Spinal cord (tissue), 10 donors: ENCODE data around the gene TRPV4. TPM values are rescaled to one million over a fixed set of nuclear protein-coding genes. Genes with fewer than 3 reads are reported as not detected.

Experiments
- DNase-seq, 6 donors: peaks; one replicate each; pipeline versions ENCODE4 v3.0.0 to v3.0.0-alpha.2; 2013 to 2015; ENCODE audit warnings: low spot score in 6 of 6, low read depth in 4 of 6
- H3K27ac ChIP-seq: one replicate; pipeline ENCODE4 v1.5.1; 2013; ENCODE audit warnings: low read depth, low read length, control low read depth
- H3K27me3 ChIP-seq: one replicate; pipeline ENCODE4 v1.6.1; 2013; ENCODE audit warnings: low read length; ENCODE audit not compliant: control insufficient read depth, insufficient read depth
- H3K36me3 ChIP-seq: one replicate; pipeline ENCODE4 v1.6.1; 2013; ENCODE audit warnings: low read length; ENCODE audit not compliant: control insufficient read depth, insufficient read depth
- H3K4me1 ChIP-seq: one replicate; pipeline ENCODE4 v1.6.1; 2013; ENCODE audit warnings: low read length; ENCODE audit not compliant: control insufficient read depth, insufficient read depth
- H3K4me3 ChIP-seq: one replicate; pipeline ENCODE4 v1.5.1; 2013; ENCODE audit warnings: low read depth, low read length, control low read depth
- H3K9me3 ChIP-seq: one replicate; pipeline ENCODE4 v1.6.1; 2013; ENCODE audit warnings: low read length; ENCODE audit not compliant: control insufficient read depth, insufficient read depth
- WGBS: methylation state at CpG from one replicate; pipeline ENCODE4 v1.1.5; 2013; ENCODE audit warnings: missing lambda C conversion rate; ENCODE audit not compliant: insufficient coverage; 5-methylcytosine and 5-hydroxymethylcytosine counted together
- polyA plus RNA-seq, 2 donors: library from polyadenylated mRNA; unstranded; fragments of 120-200 nt; gene quantifications; one replicate each; pipeline ENCODE4 v1.2.1, GENCODE V29; 2013; ENCODE audit not compliant: insufficient read length in 2 of 2
- small RNA-seq: library from RNA; depleted of rRNA; stranded (forward); fragments of <200 nt; gene quantifications from one replicate; pipeline ENCODE3, GENCODE V24; 2014; ENCODE audit warnings: low replicate concordance
- total RNA-seq, 2 donors: library from RNA; depleted of rRNA in 1 of 2; stranded (reverse); fragments of 120-200 nt in 1 of 2; fragments of >200 nt in 1 of 2; gene quantifications; one replicate each; pipeline versions ENCODE4 v1.2.3 to v1.2.4, GENCODE V29; 2013 to 2014
- donor health status: healthy.

The TRPV4 gene
- total and polyA plus RNA-seq, 4 donors: 0.50 to 3.8 (median 0.89) TPM

- 42% methylated on average over 9 of the region's 22 CpGs for WGBS
- H3K4me3 ChIP-seq: no peak overlapping the region
- H3K27ac ChIP-seq: no peak overlapping the region
- peaks cover 6% of the 10 kb centered on the region for H3K36me3 ChIP-seq
- no peaks in the 10 kb centered on the region for H3K27me3 ChIP-seq
- H3K9me3 ChIP-seq: no peaks in the 10 kb centered on the region
- peaks cover 87% of the 10 kb centered on the region for H3K4me1 ChIP-seq
- DNase-seq: peak in 1 of 6 donors; percentile 36
These were observed 98.8 kb downstream of the TRPV4 start for GRCh38 chr12:109734219-109735000.

Small RNA genes lying within 50 kb of the gene (small RNA-seq; reads per million reads assigned to genes)
- gene MIR4497 (not detected), gene RN7SL441P (not detected)

Other genes with a start within 250 kb of the TRPV4 start
- 1 to 10 TPM; 5.2 to 7.3 TPM for gene FAM222A, start 119.6 kb downstream of the TRPV4 start, total RNA-seq
- 10 to 100 TPM; 21.9 to 25.0 TPM for gene FAM222A, start 119.6 kb downstream of the TRPV4 start, polyA plus RNA-seq
- gene GLTP, start 47.1 kb upstream of the TRPV4 start, total RNA-seq: 10 to 100 TPM; 60.5 to 68.5 TPM
- 10 to 100 TPM; 73.5 to 80.4 TPM for gene GLTP, start 47.1 kb upstream of the TRPV4 start, polyA plus RNA-seq
- gene TCHP, start 66.9 kb upstream of the TRPV4 start, total RNA-seq: 10 to 100 TPM in 1 of 2 donors, 1 to 10 TPM in 1; 7.6 to 12.6 TPM
- 10 to 100 TPM; 30.9 to 32.7 TPM for gene TCHP, start 66.9 kb upstream of the TRPV4 start, polyA plus RNA-seq
- 10 to 100 TPM; 45.5 to 49.8 TPM for gene GIT2, start 163.0 kb upstream of the TRPV4 start, total RNA-seq
- gene GIT2, start 163.0 kb upstream of the TRPV4 start, polyA plus RNA-seq: 10 to 100 TPM; 41.5 to 52.8 TPM
- 10 to 100 TPM; 38.5 to 46.1 TPM for gene ANKRD13A, start 166.0 kb upstream of the TRPV4 start, total RNA-seq
- gene ANKRD13A, start 166.0 kb upstream of the TRPV4 start, polyA plus RNA-seq: 10 to 100 TPM; 31.2 to 36.0 TPM
- 10 to 100 TPM; 45.2 to 84.9 TPM for gene C12orf76, start 215.1 kb upstream of the TRPV4 start, total RNA-seq
- gene C12orf76, start 215.1 kb upstream of the TRPV4 start, polyA plus RNA-seq: 10 to 100 TPM; 88.8 to 94.4 TPM